ENCODE results near the gene CLSTN2. TPM values are rescaled to one million over a fixed set of nuclear protein-coding genes. Genes with fewer than 3 reads are reported as not detected.

CLSTN2 gene
- total and polyA plus RNA-seq, 4 donors = 0.09 to 2.2 (median 0.55) TPM

GRCh38 chr3:139897759-139898158, 37.2 kb upstream of the CLSTN2 start:
- H3K27ac ChIP-seq (ENCODE audit: low read depth in 1 of 2, low read length in 2 of 2) = no peak overlapping the region
- H3K9ac ChIP-seq (ENCODE audit: low read depth in 1 of 2, low read length in 2 of 2) = no peak overlapping the region
- H3K4me1 ChIP-seq (ENCODE audit: control insufficient read depth in 4 of 4, insufficient read depth in 4 of 4, low read length in 3 of 4) = no peaks in the 10 kb centered on the region
- H3K4me3 ChIP-seq (ENCODE audit: low read depth in 1 of 3, low read length in 3 of 3) = no peak overlapping the region
- WGBS = 72% methylated on average over 5 of the region's 5 CpGs
- no peaks in the 10 kb centered on the region for H3K27me3 ChIP-seq (ENCODE audit: control insufficient read depth in 4 of 4, insufficient read depth in 4 of 4, low read length in 3 of 4)
- peaks cover 0 to 4% (median 2%) of the 10 kb centered on the region in 4 donors for H3K9me3 ChIP-seq (ENCODE audit: control insufficient read depth in 4 of 4, low read length in 3 of 4)
- DNase-seq (ENCODE audit: low spot score) = no peak
- no peaks in the 10 kb centered on the region for H3K36me3 ChIP-seq (ENCODE audit: control insufficient read depth in 4 of 4, insufficient read depth in 3 of 4, low read depth in 1 of 4, low read length in 3 of 4)
- TF ChIP-seq REST (IDR thresholded peaks at IDR 0.05) (no peak), EGR1 (IDR thresholded peaks at IDR 0.05; ENCODE audit: low read depth in 2 of 2) (no peak), RXRA (IDR thresholded peaks at IDR 0.05) (no peak), RAD21 (IDR thresholded peaks at IDR 0.05) (no peak), FOXA1 (IDR thresholded peaks at IDR 0.05) (no peak), TAF1 (conservative IDR thresholded peaks at IDR 0.05) (no peak), YY1 (IDR thresholded peaks at IDR 0.05) (no peak), JUND (IDR thresholded peaks at IDR 0.05) (no peak), GABPA (IDR thresholded peaks at IDR 0.05 in 1 of 2, conservative IDR thresholded peaks at IDR 0.05 in 1 of 2) (no peak)
- TF ChIP-seq, protein P1, sequence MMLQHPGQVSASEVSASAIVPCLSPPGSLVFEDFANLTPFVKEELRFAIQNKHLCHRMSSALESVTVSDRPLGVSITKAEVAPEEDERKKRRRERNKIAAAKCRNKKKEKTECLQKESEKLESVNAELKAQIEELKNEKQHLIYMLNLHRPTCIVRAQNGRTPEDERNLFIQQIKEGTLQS (IDR thresholded peaks at IDR 0.05) = no peak

DNA sequence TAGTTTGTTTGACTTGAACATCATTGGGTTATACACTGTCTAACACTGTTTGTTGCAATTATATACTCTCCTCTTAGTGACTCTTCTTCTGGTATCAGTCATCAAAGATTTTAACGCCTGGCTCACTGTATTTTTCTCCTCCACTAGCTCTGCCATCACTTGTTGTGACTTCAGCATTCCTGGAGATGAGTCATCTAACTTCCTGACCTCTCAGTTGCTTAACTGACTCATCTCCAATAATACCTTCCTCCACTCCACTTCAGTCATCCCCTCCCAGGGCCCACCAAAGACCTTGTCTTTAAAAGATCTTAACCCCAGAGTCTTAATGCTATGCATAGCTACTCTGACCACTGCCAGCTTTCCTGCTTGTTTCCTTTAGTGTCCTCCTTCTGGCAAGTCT, 28.6 kb upstream of the CLSTN2 start:
- Histone ChIP-seq H3K9ac (ENCODE audit: low read depth in 1 of 2, low read length in 2 of 2) (no peak overlapping the region), H3K4me1 (ENCODE audit: control insufficient read depth in 4 of 4, insufficient read depth in 4 of 4, low read length in 3 of 4) (no peaks in the 10 kb centered on the region), H3K27me3 (ENCODE audit: control insufficient read depth in 4 of 4, insufficient read depth in 4 of 4, low read length in 3 of 4) (peaks cover 0 to 3% (median 0%) of the 10 kb centered on the region in 4 donors), H3K27ac (ENCODE audit: low read depth in 1 of 2, low read length in 2 of 2) (no peak overlapping the region), H3K9me3 (ENCODE audit: control insufficient read depth in 4 of 4, low read length in 3 of 4) (no peaks in the 10 kb centered on the region), H3K4me3 (ENCODE audit: low read depth in 1 of 3, low read length in 3 of 3) (no peak overlapping the region), H3K36me3 (ENCODE audit: control insufficient read depth in 4 of 4, insufficient read depth in 3 of 4, low read depth in 1 of 4, low read length in 3 of 4) (no peaks in the 10 kb centered on the region)
- no peak for DNase-seq (ENCODE audit: low spot score)
- 74% methylated on average over 1 of the region's 1 CpG for WGBS
- TF ChIP-seq RXRA (IDR thresholded peaks at IDR 0.05) = no peak
- TF ChIP-seq HNF4A (conservative IDR thresholded peaks at IDR 0.05) = no peak
- TF ChIP-seq, protein P2, sequence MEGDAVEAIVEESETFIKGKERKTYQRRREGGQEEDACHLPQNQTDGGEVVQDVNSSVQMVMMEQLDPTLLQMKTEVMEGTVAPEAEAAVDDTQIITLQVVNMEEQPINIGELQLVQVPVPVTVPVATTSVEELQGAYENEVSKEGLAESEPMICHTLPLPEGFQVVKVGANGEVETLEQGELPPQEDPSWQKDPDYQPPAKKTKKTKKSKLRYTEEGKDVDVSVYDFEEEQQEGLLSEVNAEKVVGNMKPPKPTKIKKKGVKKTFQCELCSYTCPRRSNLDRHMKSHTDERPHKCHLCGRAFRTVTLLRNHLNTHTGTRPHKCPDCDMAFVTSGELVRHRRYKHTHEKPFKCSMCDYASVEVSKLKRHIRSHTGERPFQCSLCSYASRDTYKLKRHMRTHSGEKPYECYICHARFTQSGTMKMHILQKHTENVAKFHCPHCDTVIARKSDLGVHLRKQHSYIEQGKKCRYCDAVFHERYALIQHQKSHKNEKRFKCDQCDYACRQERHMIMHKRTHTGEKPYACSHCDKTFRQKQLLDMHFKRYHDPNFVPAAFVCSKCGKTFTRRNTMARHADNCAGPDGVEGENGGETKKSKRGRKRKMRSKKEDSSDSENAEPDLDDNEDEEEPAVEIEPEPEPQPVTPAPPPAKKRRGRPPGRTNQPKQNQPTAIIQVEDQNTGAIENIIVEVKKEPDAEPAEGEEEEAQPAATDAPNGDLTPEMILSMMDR (IDR thresholded peaks at IDR 0.05; ENCODE audit: low read depth, low read length, missing input control) = no peak
- TF ChIP-seq NR2F2 (IDR thresholded peaks at IDR 0.05) = no peak
- no peak for TF ChIP-seq MAX (IDR thresholded peaks at IDR 0.05)
- no peak for TF ChIP-seq SP1 (IDR thresholded peaks at IDR 0.05)
- TF ChIP-seq ZBTB33 (IDR thresholded peaks at IDR 0.05) = no peak
- no peak for TF ChIP-seq RAD21 (IDR thresholded peaks at IDR 0.05)
- TF ChIP-seq FOXA1 (IDR thresholded peaks at IDR 0.05) = no peak
- TF ChIP-seq HNF4G (IDR thresholded peaks at IDR 0.05) = no peak
- no peak for TF ChIP-seq FOXA2 (IDR thresholded peaks at IDR 0.05)
- TF ChIP-seq GABPA (IDR thresholded peaks at IDR 0.05 in 1 of 2, conservative IDR thresholded peaks at IDR 0.05 in 1 of 2) = no peak
- no peak for TF ChIP-seq REST (IDR thresholded peaks at IDR 0.05)
- TF ChIP-seq YY1 (IDR thresholded peaks at IDR 0.05) = no peak
- no peak for TF ChIP-seq EGR1 (IDR thresholded peaks at IDR 0.05; ENCODE audit: low read depth in 2 of 2)
- TF ChIP-seq, protein P1 (IDR thresholded peaks at IDR 0.05) = no peak
- TF ChIP-seq TAF1 (conservative IDR thresholded peaks at IDR 0.05) = no peak
- TF ChIP-seq JUND (IDR thresholded peaks at IDR 0.05) = no peak
